ENCODE measurements around the gene FRRS1. TPM values are rescaled to one million over a fixed set of nuclear protein-coding genes. Genes with fewer than 3 reads are reported as not detected.
A peak's percentile ranks its signal among the peaks of the same experiment; 100 is the strongest.

Gene FRRS1
- total RNA-seq, 5 donors from 2014 or later (not counting 1 experiment from before 2014, with no cell fraction given) = 0.20 to 1.2 (median 0.45) TPM; not detected in 1

- CTCF ChIA-PET = interaction anchor here in 1 of 2 donors (1.2 kb wide), 1 partner anchor 10 kb away, joined by 3 read pairs; no protein-coding TSS in a partner anchor
- no CpG with 5 or more reads among the region's 1 CpG for WGBS (ENCODE audit: insufficient coverage)
- H3K4me3 ChIP-seq (ENCODE audit: control insufficient read depth in 1 of 2, extremely low read depth in 1 of 2, low read length in 1 of 2) = no peak overlapping the region
Measured at GRCh38 chr1:99717005-99717404, 49.4 kb downstream of the FRRS1 start.

GRCh38 chr1:99713006-99713405 is 53.4 kb downstream of the FRRS1 start:
- ATAC-seq (replicated peaks in 1 of 4) (no peak), DNase-seq (no peak)
- H3K36me3 ChIP-seq (ENCODE audit: control insufficient read depth in 2 of 2, extremely low read depth in 1 of 2, insufficient read depth in 1 of 2, low read length in 1 of 2) = no peaks in the 10 kb centered on the region
- H3K36me3 Mint-ChIP-seq = no peaks in the 10 kb centered on the region
- no peak overlapping the region for H3K27ac ChIP-seq (ENCODE audit: low read length)
- H3K4me3 Mint-ChIP-seq = no peak overlapping the region
- H3K4me1 Mint-ChIP-seq = peaks cover 0 to 2% (median 0%) of the 10 kb centered on the region in 3 donors
- no peaks in the 10 kb centered on the region for H3K27me3 ChIP-seq (replicated peaks in 1 of 2; ENCODE audit: control insufficient read depth in 2 of 2, extremely low read depth in 1 of 2, insufficient read depth in 2 of 2, low read length in 1 of 2)
- no peaks in the 10 kb centered on the region for H3K4me1 ChIP-seq (ENCODE audit: control insufficient read depth in 1 of 2, extremely low read depth in 1 of 2, insufficient read depth in 2 of 2, low read length in 2 of 2)
- WGBS (ENCODE audit: insufficient coverage) = 100% methylated on average over 1 of the region's 2 CpGs
- H3K27ac Mint-ChIP-seq = no peak overlapping the region
- H3K9me3 Mint-ChIP-seq = no peaks in the 10 kb centered on the region
- H3K4me3 ChIP-seq (ENCODE audit: control insufficient read depth in 1 of 2, extremely low read depth in 1 of 2, low read length in 1 of 2) = no peak overlapping the region
- POLR2A ChIA-PET = interaction anchor here in 1 of 2 donors (1.0 kb wide), 1 partner anchor 9 kb away, joined by 4 read pairs; no protein-coding TSS in a partner anchor
- no peaks in the 10 kb centered on the region for H3K27me3 Mint-ChIP-seq
- CTCF ChIA-PET = no interaction called here
- H3K9me3 ChIP-seq = no peaks in the 10 kb centered on the region

More at GRCh38 chr1:99717005-99717404, 49.4 kb downstream of the FRRS1 start:
- H3K4me1 ChIP-seq (ENCODE audit: control insufficient read depth in 1 of 2, extremely low read depth in 1 of 2, insufficient read depth in 2 of 2, low read length in 2 of 2) = no peaks in the 10 kb centered on the region
- no peak for ATAC-seq (replicated peaks in 1 of 4)
- Mint-ChIP-seq H3K27me3 (no peaks in the 10 kb centered on the region), H3K9me3 (no peaks in the 10 kb centered on the region), H3K27ac (no peak overlapping the region), H3K36me3 (no peaks in the 10 kb centered on the region), H3K4me3 (no peak overlapping the region), H3K4me1 (no peaks in the 10 kb centered on the region)
- no peaks in the 10 kb centered on the region for H3K36me3 ChIP-seq (ENCODE audit: control insufficient read depth in 2 of 2, extremely low read depth in 1 of 2, insufficient read depth in 1 of 2, low read length in 1 of 2)
- no peak for DNase-seq
- no peak overlapping the region for H3K27ac ChIP-seq (ENCODE audit: low read length)
- H3K27me3 ChIP-seq (replicated peaks in 1 of 2; ENCODE audit: control insufficient read depth in 2 of 2, extremely low read depth in 1 of 2, insufficient read depth in 2 of 2, low read length in 1 of 2) = no peaks in the 10 kb centered on the region
- no peaks in the 10 kb centered on the region for H3K9me3 ChIP-seq
- POLR2A ChIA-PET = interaction anchor here in 1 of 2 donors (0.5 kb wide), 1 partner anchor 1019 kb away, joined by 3 read pairs; no protein-coding TSS in a partner anchor

- H3K9me3 Mint-ChIP-seq = no peaks in the 10 kb centered on the region
- no peaks in the 10 kb centered on the region for H3K27me3 Mint-ChIP-seq
- no peak for ATAC-seq (replicated peaks in 1 of 4)
- H3K36me3 Mint-ChIP-seq = no peaks in the 10 kb centered on the region
- Histone ChIP-seq H3K4me3 (ENCODE audit: control insufficient read depth in 1 of 2, extremely low read depth in 1 of 2, low read length in 1 of 2) (no peak overlapping the region), H3K36me3 (ENCODE audit: control insufficient read depth in 2 of 2, extremely low read depth in 1 of 2, insufficient read depth in 1 of 2, low read length in 1 of 2) (no peaks in the 10 kb centered on the region), H3K27ac (ENCODE audit: low read length) (no peak overlapping the region), H3K9me3 (no peaks in the 10 kb centered on the region), H3K4me1 (ENCODE audit: control insufficient read depth in 1 of 2, extremely low read depth in 1 of 2, insufficient read depth in 2 of 2, low read length in 2 of 2) (no peaks in the 10 kb centered on the region), H3K27me3 (replicated peaks in 1 of 2; ENCODE audit: control insufficient read depth in 2 of 2, extremely low read depth in 1 of 2, insufficient read depth in 2 of 2, low read length in 1 of 2) (no peaks in the 10 kb centered on the region)
- peaks cover 0 to 2% (median 0%) of the 10 kb centered on the region in 3 donors for H3K4me1 Mint-ChIP-seq
- POLR2A ChIA-PET = no interaction called here
- no peak overlapping the region for H3K27ac Mint-ChIP-seq
- DNase-seq = no peak
- no CpG with 5 or more reads among the region's 4 CpGs for WGBS (ENCODE audit: insufficient coverage)
- CTCF ChIA-PET = no interaction called here
- H3K4me3 Mint-ChIP-seq = no peak overlapping the region
Measured at GRCh38 chr1:99710994-99711393, 55.4 kb downstream of the FRRS1 start.

DNA sequence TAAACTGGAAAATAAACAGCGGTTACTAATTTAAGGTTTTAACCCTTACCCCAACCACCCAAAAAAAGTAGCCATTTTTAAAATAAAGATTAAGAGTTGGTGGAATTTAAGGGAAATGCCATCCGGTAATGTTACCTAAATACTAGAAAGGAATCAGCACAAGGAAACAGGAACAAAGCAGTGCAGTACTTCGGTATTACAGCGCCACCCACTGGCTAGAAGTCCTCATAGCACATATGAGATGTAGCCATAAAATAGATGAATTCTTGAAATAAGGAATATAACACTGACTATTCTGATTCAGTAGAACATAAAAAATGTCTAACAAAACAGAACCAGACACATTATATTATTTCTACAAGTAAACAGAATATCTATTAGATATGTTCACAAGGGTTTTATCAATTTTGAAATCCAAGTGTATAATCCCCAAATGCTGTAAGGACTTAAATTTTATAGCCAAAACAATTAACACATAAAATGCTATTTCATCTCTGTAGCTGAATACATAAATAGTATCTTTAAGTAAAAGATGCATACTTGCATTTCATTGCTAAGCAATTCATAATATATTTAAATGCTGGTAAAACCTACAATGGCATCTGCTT is 58.8 kb downstream of the FRRS1 start:
- CTCF ChIA-PET = interaction anchor here (0.7 to 1.4 kb wide), 3 partner anchors 10 to 1550 kb away, joined by 3 to 4 read pairs (median 3); no protein-coding TSS in a partner anchor
- ATAC-seq (replicated peaks in 1 of 4) = peak in 1 of 4 experiments; percentile 57

DNA sequence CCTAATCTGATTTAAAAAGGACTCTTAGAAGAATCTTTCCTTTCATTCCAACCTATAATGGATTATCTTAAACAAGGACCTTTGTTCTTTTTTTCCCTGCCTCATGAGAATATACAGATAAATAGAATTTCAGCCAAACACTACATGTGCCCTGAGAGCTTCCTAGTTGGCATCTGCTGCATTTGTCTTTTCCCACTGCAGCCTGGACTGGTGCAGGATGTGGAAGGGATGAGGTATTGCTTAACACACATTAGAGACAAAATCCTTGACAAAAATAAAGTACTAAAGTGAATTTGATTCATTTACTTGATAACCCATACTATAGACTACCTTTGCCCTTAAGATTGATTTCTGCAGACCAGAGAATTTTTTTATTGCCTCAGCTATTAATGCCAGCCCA is 61.0 kb downstream of the FRRS1 start:
- ChIA-PET CTCF (no interaction called here), POLR2A (interaction anchor here in 1 of 2 donors (0.8 kb wide), 1 partner anchor 14 kb away, joined by 3 read pairs; no protein-coding TSS in a partner anchor)
- Histone ChIP-seq H3K27ac (ENCODE audit: low read length) (no peak overlapping the region), H3K36me3 (ENCODE audit: control insufficient read depth in 2 of 2, extremely low read depth in 1 of 2, insufficient read depth in 1 of 2, low read length in 1 of 2) (no peaks in the 10 kb centered on the region), H3K4me3 (ENCODE audit: control insufficient read depth in 1 of 2, extremely low read depth in 1 of 2, low read length in 1 of 2) (no peak overlapping the region), H3K4me1 (ENCODE audit: control insufficient read depth in 1 of 2, extremely low read depth in 1 of 2, insufficient read depth in 2 of 2, low read length in 2 of 2) (peaks cover 3 to 13% of the 10 kb centered on the region in 2 experiments), H3K9me3 (no peaks in the 10 kb centered on the region), H3K27me3 (replicated peaks in 1 of 2; ENCODE audit: control insufficient read depth in 2 of 2, extremely low read depth in 1 of 2, insufficient read depth in 2 of 2, low read length in 1 of 2) (peaks cover 0 to 3% of the 10 kb centered on the region in 2 experiments)
- no peak for ATAC-seq (replicated peaks in 1 of 4)
- Mint-ChIP-seq H3K9me3 (no peaks in the 10 kb centered on the region), H3K36me3 (no peaks in the 10 kb centered on the region), H3K27me3 (peaks cover 8 to 16% of the 10 kb centered on the region in 2 donors), H3K4me1 (peaks cover 11 to 23% (median 14%) of the 10 kb centered on the region in 3 donors), H3K27ac (no peak overlapping the region), H3K4me3 (no peak overlapping the region)
- no peak for DNase-seq

More for the DNA sequence above, 58.8 kb downstream of the FRRS1 start:
- H3K4me3 ChIP-seq (ENCODE audit: control insufficient read depth in 1 of 2, extremely low read depth in 1 of 2, low read length in 1 of 2) = no peak overlapping the region
- H3K4me1 Mint-ChIP-seq = peaks cover 11 to 23% (median 14%) of the 10 kb centered on the region in 3 donors
- no peaks in the 10 kb centered on the region for H3K36me3 ChIP-seq (ENCODE audit: control insufficient read depth in 2 of 2, extremely low read depth in 1 of 2, insufficient read depth in 1 of 2, low read length in 1 of 2)
- no peak overlapping the region for H3K27ac Mint-ChIP-seq
- peaks cover 0 to 3% of the 10 kb centered on the region in 2 experiments for H3K27me3 ChIP-seq (replicated peaks in 1 of 2; ENCODE audit: control insufficient read depth in 2 of 2, extremely low read depth in 1 of 2, insufficient read depth in 2 of 2, low read length in 1 of 2)
- no peak overlapping the region for H3K4me3 Mint-ChIP-seq
- DNase-seq = peak in 26 of 35 experiments; percentile 3 to 63 (median 28)
- no peaks in the 10 kb centered on the region for H3K9me3 Mint-ChIP-seq
- H3K36me3 Mint-ChIP-seq = no peaks in the 10 kb centered on the region
- H3K27me3 Mint-ChIP-seq = no peaks in the 10 kb centered on the region
- peaks cover 3 to 13% of the 10 kb centered on the region in 2 experiments for H3K4me1 ChIP-seq (ENCODE audit: control insufficient read depth in 1 of 2, extremely low read depth in 1 of 2, insufficient read depth in 2 of 2, low read length in 2 of 2)
- no CpG with 5 or more reads among the region's 4 CpGs for WGBS (ENCODE audit: insufficient coverage)
- H3K27ac ChIP-seq (ENCODE audit: low read length) = no peak overlapping the region
- H3K9me3 ChIP-seq = no peaks in the 10 kb centered on the region
- POLR2A ChIA-PET = no interaction called here

- CTCF ChIA-PET = no interaction called here
- Histone ChIP-seq H3K27me3 (replicated peaks in 1 of 2; ENCODE audit: control insufficient read depth in 2 of 2, extremely low read depth in 1 of 2, insufficient read depth in 2 of 2, low read length in 1 of 2) (peaks cover 0 to 3% of the 10 kb centered on the region in 2 experiments), H3K9me3 (no peaks in the 10 kb centered on the region), H3K4me3 (ENCODE audit: control insufficient read depth in 1 of 2, extremely low read depth in 1 of 2, low read length in 1 of 2) (no peak overlapping the region), H3K4me1 (ENCODE audit: control insufficient read depth in 1 of 2, extremely low read depth in 1 of 2, insufficient read depth in 2 of 2, low read length in 2 of 2) (peaks cover 3 to 13% of the 10 kb centered on the region in 2 experiments), H3K27ac (ENCODE audit: low read length) (no peak overlapping the region), H3K36me3 (ENCODE audit: control insufficient read depth in 2 of 2, extremely low read depth in 1 of 2, insufficient read depth in 1 of 2, low read length in 1 of 2) (no peaks in the 10 kb centered on the region)
- 73% methylated on average over 14 of the region's 17 CpGs for WGBS (ENCODE audit: insufficient coverage)
- POLR2A ChIA-PET = interaction anchor here in 1 of 2 donors (0.7 kb wide), 1 partner anchor 9 kb away, joined by 4 read pairs; no protein-coding TSS in a partner anchor
- Mint-ChIP-seq H3K27me3 (peaks cover 13 to 21% of the 10 kb centered on the region in 2 donors), H3K9me3 (no peaks in the 10 kb centered on the region), H3K4me3 (peak overlapping the region in 2 of 3 donors; percentile 11 to 17), H3K27ac (peak overlapping the region in 1 of 2 donors; percentile 16), H3K36me3 (no peaks in the 10 kb centered on the region), H3K4me1 (peaks cover 11 to 22% (median 14%) of the 10 kb centered on the region in 3 donors)
- DNase-seq (no peak), ATAC-seq (replicated peaks in 1 of 4) (peak in 1 of 4 experiments; percentile 36)
Measured at GRCh38 chr1:99704356-99704816, 62.0 kb downstream of the FRRS1 start.
